Measurements from ENCODE around the gene TSPAN5.

Gene TSPAN5

GRCh38 chr4:98514741-98515469 is 143.5 kb downstream of the TSPAN5 start:
- DNase-seq, result no peak

- no peak for DNase-seq
These were observed 145.5 kb downstream of the TSPAN5 start for GRCh38 chr4:98512918-98513317.

- DNase-seq, result no peak
These were observed 147.5 kb downstream of the TSPAN5 start for GRCh38 chr4:98510757-98511517.

- no peak for DNase-seq
These were observed 148.1 kb downstream of the TSPAN5 start for GRCh38 chr4:98510340-98510739.

GRCh38 chr4:98509721-98510120 is 148.7 kb downstream of the TSPAN5 start:
- DNase-seq, result no peak

GRCh38 chr4:98508829-98509598 is 149.4 kb downstream of the TSPAN5 start:
- no peak for DNase-seq

- no peak for DNase-seq
These were observed 150.2 kb downstream of the TSPAN5 start for GRCh38 chr4:98508248-98508647.

GRCh38 chr4:98507299-98507698 is 151.1 kb downstream of the TSPAN5 start:
- DNase-seq, result no peak

GRCh38 chr4:98506462-98507132 is 151.8 kb downstream of the TSPAN5 start:
- no peak for DNase-seq

GRCh38 chr4:98505992-98506391 is 152.4 kb downstream of the TSPAN5 start:
- DNase-seq, result no peak

GRCh38 chr4:98504091-98504490 is 154.3 kb downstream of the TSPAN5 start:
- DNase-seq, result no peak

GRCh38 chr4:98503676-98504075 is 154.7 kb downstream of the TSPAN5 start:
- DNase-seq, result no peak

GRCh38 chr4:98502624-98503023 is 155.8 kb downstream of the TSPAN5 start:
- no peak for DNase-seq

GRCh38 chr4:98502031-98502430 is 156.4 kb downstream of the TSPAN5 start:
- no peak for DNase-seq

GRCh38 chr4:98501383-98501782 is 157.0 kb downstream of the TSPAN5 start:
- DNase-seq, result no peak

- no peak for DNase-seq
These were observed 159.6 kb downstream of the TSPAN5 start for GRCh38 chr4:98498774-98499173.

- no peak for DNase-seq
These were observed 162.1 kb downstream of the TSPAN5 start for GRCh38 chr4:98496152-98496845.

GRCh38 chr4:98493296-98493695 is 165.1 kb downstream of the TSPAN5 start:
- no peak for DNase-seq

GRCh38 chr4:98491899-98492559 is 166.4 kb downstream of the TSPAN5 start:
- DNase-seq, result no peak

- DNase-seq, result no peak
These were observed 168.2 kb downstream of the TSPAN5 start for GRCh38 chr4:98490251-98490650.

- DNase-seq, result no peak
These were observed 172.5 kb downstream of the TSPAN5 start for GRCh38 chr4:98485816-98486345.

GRCh38 chr4:98484031-98484430 is 174.4 kb downstream of the TSPAN5 start:
- no peak for DNase-seq

All from NCI-H1436 (cell line).